ENCODE results near the gene PDZRN4. TPM values are rescaled to one million over a fixed set of nuclear protein-coding genes. Genes with fewer than 3 reads are reported as not detected.

Gene PDZRN4
- total and polyA plus RNA-seq, 2 experiments from 2014 or later: 0.90 TPM; not detected in 1

DNA sequence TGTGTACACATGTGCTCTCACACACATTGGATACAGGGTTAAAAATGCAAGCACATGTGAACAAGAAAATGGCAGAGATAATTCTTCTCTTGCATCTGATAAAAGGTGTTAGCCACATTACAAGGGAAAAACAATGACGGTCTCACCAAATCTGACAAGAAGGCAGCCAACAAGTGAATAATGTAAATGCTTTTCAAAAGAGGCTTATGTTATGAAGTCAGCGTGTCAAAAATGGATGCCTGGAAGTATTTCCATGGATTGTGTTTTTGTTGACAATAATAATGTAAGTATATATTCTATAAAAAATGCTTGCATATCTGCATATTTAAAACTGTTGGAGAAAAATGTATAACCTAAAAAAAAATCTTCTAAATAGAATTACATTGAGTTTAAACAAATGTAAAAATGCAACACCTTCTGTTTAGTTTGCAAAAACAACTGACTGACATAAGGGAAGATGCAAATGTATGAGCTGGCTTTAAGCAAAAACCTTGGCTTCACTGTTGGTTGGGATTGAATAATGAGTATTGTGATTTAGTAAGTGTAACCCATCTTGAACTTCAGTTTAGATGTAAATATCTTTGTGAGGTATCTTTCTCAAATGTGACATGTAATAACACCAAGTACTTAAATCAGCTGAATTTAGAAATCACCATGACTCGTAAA is 424.9 kb downstream of the PDZRN4 start:
- H3K27ac Mint-ChIP-seq: no peak overlapping the region
- no peak for DNase-seq (ENCODE audit: low spot score)
- Histone ChIP-seq H3K4me3 (no peak overlapping the region), H3K27me3 (ENCODE audit: insufficient read depth) (peaks cover 7% of the 10 kb centered on the region; the same call in 1 of the 2 replicates), H3K36me3 (ENCODE audit: insufficient read depth) (no peaks in the 10 kb centered on the region), H2AFZ (no peak overlapping the region), H3F3A (replicated peaks; ENCODE audit: low read depth) (no peaks in the 10 kb centered on the region), H3K79me2 (replicated peaks; ENCODE audit: insufficient read depth) (no peaks in the 10 kb centered on the region), H3K4me2 (no peak overlapping the region), H3K9me2 (ENCODE audit: insufficient read depth) (peaks cover 3% of the 10 kb centered on the region; the same call in 1 of the 2 replicates), H4K20me1 (replicated peaks; ENCODE audit: insufficient read depth) (no peaks in the 10 kb centered on the region), H3K27ac (ENCODE audit: low read depth) (no peak overlapping the region), H3K4me1 (ENCODE audit: insufficient read depth) (peaks cover 18% of the 10 kb centered on the region; the same call in 1 of the 2 replicates)
- H3K4me3 Mint-ChIP-seq: no peak overlapping the region
- peaks cover 30% of the 10 kb centered on the region for H3K36me3 Mint-ChIP-seq (ENCODE audit: low read depth)
- H3K4me1 Mint-ChIP-seq: peaks cover 20% of the 10 kb centered on the region
- ATAC-seq: no peak
- TF ChIP-seq NANOG (IDR thresholded peaks at IDR 0.05; ENCODE audit: borderline replicate concordance): no peak
- TF ChIP-seq CREB1 (CRISPR knock-in tag; IDR thresholded peaks at IDR 0.05; ENCODE audit: low read depth): no peak
- TF ChIP-seq JUNB (IDR thresholded peaks at IDR 0.05; ENCODE audit: unreplicated experiment): no peak
- TF ChIP-seq EZH2phosphoT487 (IDR thresholded peaks at IDR 0.05; ENCODE audit: unreplicated experiment): no peak
- TF ChIP-seq, protein P1, sequence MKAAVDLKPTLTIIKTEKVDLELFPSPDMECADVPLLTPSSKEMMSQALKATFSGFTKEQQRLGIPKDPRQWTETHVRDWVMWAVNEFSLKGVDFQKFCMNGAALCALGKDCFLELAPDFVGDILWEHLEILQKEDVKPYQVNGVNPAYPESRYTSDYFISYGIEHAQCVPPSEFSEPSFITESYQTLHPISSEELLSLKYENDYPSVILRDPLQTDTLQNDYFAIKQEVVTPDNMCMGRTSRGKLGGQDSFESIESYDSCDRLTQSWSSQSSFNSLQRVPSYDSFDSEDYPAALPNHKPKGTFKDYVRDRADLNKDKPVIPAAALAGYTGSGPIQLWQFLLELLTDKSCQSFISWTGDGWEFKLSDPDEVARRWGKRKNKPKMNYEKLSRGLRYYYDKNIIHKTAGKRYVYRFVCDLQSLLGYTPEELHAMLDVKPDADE (IDR thresholded peaks at IDR 0.05): no peak
- TF ChIP-seq STAT1 (IDR thresholded peaks at IDR 0.05; ENCODE audit: unreplicated experiment): no peak
- TF ChIP-seq EZH2 (IDR thresholded peaks at IDR 0.05; ENCODE audit: low read depth, unreplicated experiment): no peak
- TF ChIP-seq, protein P2, sequence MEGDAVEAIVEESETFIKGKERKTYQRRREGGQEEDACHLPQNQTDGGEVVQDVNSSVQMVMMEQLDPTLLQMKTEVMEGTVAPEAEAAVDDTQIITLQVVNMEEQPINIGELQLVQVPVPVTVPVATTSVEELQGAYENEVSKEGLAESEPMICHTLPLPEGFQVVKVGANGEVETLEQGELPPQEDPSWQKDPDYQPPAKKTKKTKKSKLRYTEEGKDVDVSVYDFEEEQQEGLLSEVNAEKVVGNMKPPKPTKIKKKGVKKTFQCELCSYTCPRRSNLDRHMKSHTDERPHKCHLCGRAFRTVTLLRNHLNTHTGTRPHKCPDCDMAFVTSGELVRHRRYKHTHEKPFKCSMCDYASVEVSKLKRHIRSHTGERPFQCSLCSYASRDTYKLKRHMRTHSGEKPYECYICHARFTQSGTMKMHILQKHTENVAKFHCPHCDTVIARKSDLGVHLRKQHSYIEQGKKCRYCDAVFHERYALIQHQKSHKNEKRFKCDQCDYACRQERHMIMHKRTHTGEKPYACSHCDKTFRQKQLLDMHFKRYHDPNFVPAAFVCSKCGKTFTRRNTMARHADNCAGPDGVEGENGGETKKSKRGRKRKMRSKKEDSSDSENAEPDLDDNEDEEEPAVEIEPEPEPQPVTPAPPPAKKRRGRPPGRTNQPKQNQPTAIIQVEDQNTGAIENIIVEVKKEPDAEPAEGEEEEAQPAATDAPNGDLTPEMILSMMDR (conservative IDR thresholded peaks at IDR 0.05; ENCODE audit: low read depth in 2 of 2): no peak
- TF ChIP-seq, protein P3, sequence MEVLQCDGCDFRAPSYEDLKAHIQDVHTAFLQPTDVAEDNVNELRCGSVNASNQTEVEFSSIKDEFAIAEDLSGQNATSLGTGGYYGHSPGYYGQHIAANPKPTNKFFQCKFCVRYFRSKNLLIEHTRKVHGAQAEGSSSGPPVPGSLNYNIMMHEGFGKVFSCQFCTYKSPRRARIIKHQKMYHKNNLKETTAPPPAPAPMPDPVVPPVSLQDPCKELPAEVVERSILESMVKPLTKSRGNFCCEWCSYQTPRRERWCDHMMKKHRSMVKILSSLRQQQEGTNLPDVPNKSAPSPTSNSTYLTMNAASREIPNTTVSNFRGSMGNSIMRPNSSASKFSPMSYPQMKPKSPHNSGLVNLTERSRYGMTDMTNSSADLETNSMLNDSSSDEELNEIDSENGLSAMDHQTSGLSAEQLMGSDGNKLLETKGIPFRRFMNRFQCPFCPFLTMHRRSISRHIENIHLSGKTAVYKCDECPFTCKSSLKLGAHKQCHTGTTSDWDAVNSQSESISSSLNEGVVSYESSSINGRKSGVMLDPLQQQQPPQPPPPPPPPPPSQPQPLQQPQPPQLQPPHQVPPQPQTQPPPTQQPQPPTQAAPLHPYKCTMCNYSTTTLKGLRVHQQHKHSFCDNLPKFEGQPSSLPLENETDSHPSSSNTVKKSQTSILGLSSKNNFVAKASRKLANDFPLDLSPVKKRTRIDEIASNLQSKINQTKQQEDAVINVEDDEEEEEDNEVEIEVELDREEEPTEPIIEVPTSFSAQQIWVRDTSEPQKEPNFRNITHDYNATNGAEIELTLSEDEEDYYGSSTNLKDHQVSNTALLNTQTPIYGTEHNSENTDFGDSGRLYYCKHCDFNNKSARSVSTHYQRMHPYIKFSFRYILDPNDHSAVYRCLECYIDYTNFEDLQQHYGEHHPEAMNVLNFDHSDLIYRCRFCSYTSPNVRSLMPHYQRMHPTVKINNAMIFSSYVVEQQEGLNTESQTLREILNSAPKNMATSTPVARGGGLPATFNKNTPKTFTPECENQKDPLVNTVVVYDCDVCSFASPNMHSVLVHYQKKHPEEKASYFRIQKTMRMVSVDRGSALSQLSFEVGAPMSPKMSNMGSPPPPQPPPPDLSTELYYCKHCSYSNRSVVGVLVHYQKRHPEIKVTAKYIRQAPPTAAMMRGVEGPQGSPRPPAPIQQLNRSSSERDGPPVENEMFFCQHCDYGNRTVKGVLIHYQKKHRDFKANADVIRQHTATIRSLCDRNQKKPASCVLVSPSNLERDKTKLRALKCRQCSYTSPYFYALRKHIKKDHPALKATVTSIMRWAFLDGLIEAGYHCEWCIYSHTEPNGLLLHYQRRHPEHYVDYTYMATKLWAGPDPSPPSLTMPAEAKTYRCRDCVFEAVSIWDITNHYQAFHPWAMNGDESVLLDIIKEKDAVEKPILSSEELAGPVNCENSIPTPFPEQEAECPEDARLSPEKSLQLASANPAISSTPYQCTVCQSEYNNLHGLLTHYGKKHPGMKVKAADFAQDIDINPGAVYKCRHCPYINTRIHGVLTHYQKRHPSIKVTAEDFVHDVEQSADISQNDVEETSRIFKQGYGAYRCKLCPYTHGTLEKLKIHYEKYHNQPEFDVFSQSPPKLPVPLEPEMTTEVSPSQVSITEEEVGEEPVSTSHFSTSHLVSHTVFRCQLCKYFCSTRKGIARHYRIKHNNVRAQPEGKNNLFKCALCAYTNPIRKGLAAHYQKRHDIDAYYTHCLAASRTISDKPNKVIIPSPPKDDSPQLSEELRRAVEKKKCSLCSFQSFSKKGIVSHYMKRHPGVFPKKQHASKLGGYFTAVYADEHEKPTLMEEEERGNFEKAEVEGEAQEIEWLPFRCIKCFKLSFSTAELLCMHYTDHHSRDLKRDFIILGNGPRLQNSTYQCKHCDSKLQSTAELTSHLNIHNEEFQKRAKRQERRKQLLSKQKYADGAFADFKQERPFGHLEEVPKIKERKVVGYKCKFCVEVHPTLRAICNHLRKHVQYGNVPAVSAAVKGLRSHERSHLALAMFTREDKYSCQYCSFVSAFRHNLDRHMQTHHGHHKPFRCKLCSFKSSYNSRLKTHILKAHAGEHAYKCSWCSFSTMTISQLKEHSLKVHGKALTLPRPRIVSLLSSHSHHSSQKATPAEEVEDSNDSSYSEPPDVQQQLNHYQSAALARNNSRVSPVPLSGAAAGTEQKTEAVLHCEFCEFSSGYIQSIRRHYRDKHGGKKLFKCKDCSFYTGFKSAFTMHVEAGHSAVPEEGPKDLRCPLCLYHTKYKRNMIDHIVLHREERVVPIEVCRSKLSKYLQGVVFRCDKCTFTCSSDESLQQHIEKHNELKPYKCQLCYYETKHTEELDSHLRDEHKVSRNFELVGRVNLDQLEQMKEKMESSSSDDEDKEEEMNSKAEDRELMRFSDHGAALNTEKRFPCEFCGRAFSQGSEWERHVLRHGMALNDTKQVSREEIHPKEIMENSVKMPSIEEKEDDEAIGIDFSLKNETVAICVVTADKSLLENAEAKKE (CRISPR knock-in tag; IDR thresholded peaks at IDR 0.05): no peak
- H3K27me3 Mint-ChIP-seq (ENCODE audit: insufficient read depth, low read depth, poor library complexity): peaks cover 9% of the 10 kb centered on the region
- H3K9me3 Mint-ChIP-seq: peaks cover 31% of the 10 kb centered on the region
